LNCAP (cell line): ENCODE measurements around the gene MTHFR.

ENCODE experiments used
- CTCF ChIP-seq: fragments of 450-650 bp; IDR thresholded peaks from 2 replicates; pipeline ENCODE4 v1.5.1; 2017; ENCODE audit warnings: mild to moderate bottlenecking

The MTHFR gene

GRCh38 chr1:11804666-11805421 is 920 bp downstream of the MTHFR start:
- no peak for TF ChIP-seq CTCF

GRCh38 chr1:11802973-11803885 is 2.5 kb downstream of the MTHFR start:
- no peak for TF ChIP-seq CTCF

GRCh38 chr1:11802616-11802972 is 3.2 kb downstream of the MTHFR start:
- no peak for TF ChIP-seq CTCF

- TF ChIP-seq CTCF = no peak
Observed at GRCh38 chr1:11800756-11801433, 4.9 kb downstream of the MTHFR start.

- TF ChIP-seq CTCF = no peak
Observed at GRCh38 chr1:11800391-11800755, 5.4 kb downstream of the MTHFR start.

- no peak for TF ChIP-seq CTCF
Observed at GRCh38 chr1:11799896-11800295, 5.9 kb downstream of the MTHFR start.

- TF ChIP-seq CTCF = no peak
Observed at GRCh38 chr1:11799099-11799498, 6.7 kb downstream of the MTHFR start.
